ENCODE results near the gene GLA. TPM values are rescaled to one million over a fixed set of nuclear protein-coding genes. Genes with fewer than 3 reads are reported as not detected.

The GLA gene
- total and polyA plus RNA-seq, 2 of the 8 experiments (the other 6 are each of a cell fraction or from before 2014, with no cell fraction given): 33.6 to 47.3 TPM

DNA sequence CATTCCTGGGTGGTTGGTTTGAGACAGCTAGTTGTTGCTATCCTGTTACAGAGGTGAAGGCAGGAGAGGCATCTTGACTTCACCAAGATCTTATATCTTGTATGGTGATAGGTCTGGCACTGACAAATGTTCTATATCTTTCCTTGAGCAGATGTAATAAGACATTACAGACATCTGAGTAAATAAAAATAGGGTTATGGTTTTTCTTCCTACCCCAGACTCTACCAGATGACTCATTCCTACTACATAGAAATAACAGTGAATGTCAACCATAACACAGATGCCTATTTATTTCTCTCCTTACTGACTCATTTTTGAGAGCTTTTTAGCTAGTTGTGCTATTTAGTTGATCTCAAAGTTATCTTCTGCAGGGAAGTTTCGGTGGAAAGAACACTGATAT, 22.2 kb upstream of the GLA start:
- no peaks in the 10 kb centered on the region for H3K79me1 ChIP-seq (ENCODE audit: low read depth, low read length)
- no peak overlapping the region for H2AFZ ChIP-seq (ENCODE audit: low read length)
- H3K9ac ChIP-seq (replicated peaks in 1 of 4; ENCODE audit: extremely low read depth in 1 of 4, low read depth in 3 of 4, low read length in 3 of 4): no peak overlapping the region
- no peak overlapping the region for H3K14ac ChIP-seq (ENCODE audit: insufficient read length)
- H2BK5ac ChIP-seq (ENCODE audit: low read depth, low read length): no peak overlapping the region
- no peak overlapping the region for H2AK5ac ChIP-seq (ENCODE audit: low read depth, low read length)
- H3K4me3 ChIP-seq (ENCODE audit: extremely low read depth in 1 of 4, insufficient read depth in 2 of 4, low read depth in 3 of 4, low read length in 4 of 4): no peak overlapping the region
- H3K4ac ChIP-seq (replicated peaks; ENCODE audit: insufficient read length, low read depth, low read length): no peak overlapping the region
- no peak overlapping the region for H2BK12ac ChIP-seq (ENCODE audit: low read depth, low read length)
- no peak overlapping the region for H2BK20ac ChIP-seq (ENCODE audit: low read length)
- no peaks in the 10 kb centered on the region for H3K4me1 ChIP-seq (replicated peaks in 1 of 4; ENCODE audit: control insufficient read depth in 3 of 4, insufficient read depth in 4 of 4, low read length in 3 of 4)
- H3K27me3 ChIP-seq (replicated peaks in 1 of 4; ENCODE audit: control insufficient read depth in 3 of 4, extremely low read depth in 1 of 4, insufficient read depth in 3 of 4, low read length in 3 of 4): no peaks in the 10 kb centered on the region
- no peak for DNase-seq (ENCODE audit: low read depth in 1 of 2, low spot score in 2 of 2)
- H3K18ac ChIP-seq (ENCODE audit: extremely low read depth, low read length): no peak overlapping the region
- POLR2A ChIA-PET (ENCODE audit: partially characterized antibody): no interaction called here
- H4K5ac ChIP-seq (ENCODE audit: insufficient read length, low read depth, low read length): no peak overlapping the region
- H4K20me1 ChIP-seq (replicated peaks in 1 of 2; ENCODE audit: control insufficient read depth in 1 of 2, insufficient read depth in 2 of 2, low read length in 2 of 2): no peaks in the 10 kb centered on the region
- H3K23me2 ChIP-seq (ENCODE audit: low read depth, low read length): no peaks in the 10 kb centered on the region
- 57% methylated on average over 1 of the region's 1 CpG; no CpG with 5 or more reads in 1 of the 2 experiments for WGBS, 2 experiments (ENCODE audit: extremely low coverage in 1 of 2, insufficient coverage in 1 of 2, insufficient read length in 1 of 2, insufficient replicate concordance in 2 of 2, low coverage in 1 of 2, low lambda C conversion rate in 2 of 2, missing lambda C conversion rate in 1 of 2)
- H3K56ac ChIP-seq (replicated peaks; ENCODE audit: insufficient read length, low read depth, low read length): no peak overlapping the region
- CTCF ChIA-PET (ENCODE audit: partially characterized antibody): interaction anchor here (0.7 kb wide), 1 partner anchor 613 kb away, joined by 3 read pairs; no protein-coding TSS in a partner anchor
- no peak overlapping the region for H4K91ac ChIP-seq (replicated peaks; ENCODE audit: insufficient read length, low read length)
- H3K27ac ChIP-seq (ENCODE audit: low read depth, low read length): no peak overlapping the region
- FAIRE-seq: no peak
- H2BK15ac ChIP-seq (ENCODE audit: low read length): no peak overlapping the region
- H3K79me2 ChIP-seq (ENCODE audit: control insufficient read depth in 1 of 2, insufficient read depth in 2 of 2, low read length in 2 of 2): no peaks in the 10 kb centered on the region
- TF ChIP-seq EGR1 (IDR thresholded peaks at IDR 0.05; ENCODE audit: borderline replicate concordance, low read depth, low read length) (no peak), NRF1 (IDR thresholded peaks at IDR 0.05; ENCODE audit: low read depth, low read length) (no peak), TBP (IDR thresholded peaks at IDR 0.05; ENCODE audit: low read depth, low read length) (no peak), YY1 (IDR thresholded peaks at IDR 0.05; ENCODE audit: low read depth, low read length) (no peak), SAP30 (IDR thresholded peaks at IDR 0.05; ENCODE audit: insufficient read depth, insufficient replicate concordance, low read length) (no peak), TEAD4 (IDR thresholded peaks at IDR 0.05; ENCODE audit: low read depth, low read length) (no peak)
- TF ChIP-seq, protein P1, sequence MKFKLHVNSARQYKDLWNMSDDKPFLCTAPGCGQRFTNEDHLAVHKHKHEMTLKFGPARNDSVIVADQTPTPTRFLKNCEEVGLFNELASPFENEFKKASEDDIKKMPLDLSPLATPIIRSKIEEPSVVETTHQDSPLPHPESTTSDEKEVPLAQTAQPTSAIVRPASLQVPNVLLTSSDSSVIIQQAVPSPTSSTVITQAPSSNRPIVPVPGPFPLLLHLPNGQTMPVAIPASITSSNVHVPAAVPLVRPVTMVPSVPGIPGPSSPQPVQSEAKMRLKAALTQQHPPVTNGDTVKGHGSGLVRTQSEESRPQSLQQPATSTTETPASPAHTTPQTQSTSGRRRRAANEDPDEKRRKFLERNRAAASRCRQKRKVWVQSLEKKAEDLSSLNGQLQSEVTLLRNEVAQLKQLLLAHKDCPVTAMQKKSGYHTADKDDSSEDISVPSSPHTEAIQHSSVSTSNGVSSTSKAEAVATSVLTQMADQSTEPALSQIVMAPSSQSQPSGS (IDR thresholded peaks at IDR 0.05; ENCODE audit: low read length): no peak
- H3K9me3 ChIP-seq (ENCODE audit: insufficient read depth in 2 of 2, low read depth in 1 of 2, low read length in 1 of 2): 0 out of 4 replicates have a peak, but pooled peaks cover 0 to 3% of the 10 kb centered on the region in 2 experiments
- peaks cover 0 to 18% (median 2%) of the 10 kb centered on the region in 4 experiments; a peak in 4 of 8 replicates for H3K36me3 ChIP-seq (ENCODE audit: control insufficient read depth in 2 of 4, insufficient read depth in 4 of 4, low read length in 3 of 4)
- H4K8ac ChIP-seq (ENCODE audit: extremely low read depth, insufficient read depth, low read length): no peak overlapping the region
- no peak overlapping the region for H2BK120ac ChIP-seq (replicated peaks; ENCODE audit: low read depth, low read length)
- no peak overlapping the region for H3K4me2 ChIP-seq (ENCODE audit: insufficient read depth in 1 of 2, low read depth in 2 of 2, low read length in 2 of 2)
- no peak overlapping the region for H3K23ac ChIP-seq (ENCODE audit: insufficient read length)
